ENCODE data around the gene EXOSC7.

EXOSC7 gene

GRCh38 chr3:45031531-45031930 lies 55.5 kb downstream of the EXOSC7 start:
- in situ Hi-C loops (cut with HindIII; ENCODE audit: low sequenced_read_pairs) = loop anchor here (25.0 kb wide), 1 partner anchor 481 kb away; no protein-coding TSS in a partner anchor
- H3K4me3 ChIP-seq (ENCODE audit: low read depth, low read length) = no peak overlapping the region
- TF ChIP-seq CTCF (IDR thresholded peaks at IDR 0.05; ENCODE audit: low read depth, low read length) = no peak
- no peak for DNase-seq (ENCODE audit: low read depth, low spot score)

GRCh38 chr3:45032113-45032512 lies 56.1 kb downstream of the EXOSC7 start:
- in situ Hi-C loops (cut with HindIII; ENCODE audit: low sequenced_read_pairs) = loop anchor here (25.0 kb wide), 1 partner anchor 480 kb away; no protein-coding TSS in a partner anchor
- no peak for TF ChIP-seq CTCF (IDR thresholded peaks at IDR 0.05; ENCODE audit: low read depth, low read length)

GRCh38 chr3:45033791-45034190 lies 57.7 kb downstream of the EXOSC7 start:
- in situ Hi-C loops (cut with HindIII; ENCODE audit: low sequenced_read_pairs) = loop anchor here (25.0 kb wide), 1 partner anchor 479 kb away; no protein-coding TSS in a partner anchor
- H3K4me3 ChIP-seq (ENCODE audit: low read depth, low read length) = no peak overlapping the region
- no peak for TF ChIP-seq CTCF (IDR thresholded peaks at IDR 0.05; ENCODE audit: low read depth, low read length)
- no peak for DNase-seq (ENCODE audit: low read depth, low spot score)

More at GRCh38 chr3:45032113-45032512, 56.1 kb downstream of the EXOSC7 start:
- no peak overlapping the region for H3K4me3 ChIP-seq (ENCODE audit: low read depth, low read length)
- no peak for DNase-seq (ENCODE audit: low read depth, low spot score)

GRCh38 chr3:45034612-45035252 lies 58.7 kb downstream of the EXOSC7 start:
- in situ Hi-C loops (cut with HindIII; ENCODE audit: low sequenced_read_pairs) = loop anchor here (25.0 kb wide), 1 partner anchor 478 kb away; no protein-coding TSS in a partner anchor
- no peak for TF ChIP-seq CTCF (IDR thresholded peaks at IDR 0.05; ENCODE audit: low read depth, low read length)
- no peak overlapping the region for H3K4me3 ChIP-seq (ENCODE audit: low read depth, low read length)
- no peak for DNase-seq (ENCODE audit: low read depth, low spot score)

GRCh38 chr3:45035441-45036301 lies 59.6 kb downstream of the EXOSC7 start:
- peak; percentile 8 for TF ChIP-seq CTCF (IDR thresholded peaks at IDR 0.05; ENCODE audit: low read depth, low read length)
- peak; percentile 27 for DNase-seq (ENCODE audit: low read depth, low spot score)
- in situ Hi-C loops (cut with HindIII; ENCODE audit: low sequenced_read_pairs) = loop anchor here (25.0 kb wide), 1 partner anchor 477 kb away; no protein-coding TSS in a partner anchor
- H3K4me3 ChIP-seq (ENCODE audit: low read depth, low read length) = peak overlapping the region; percentile 16

GRCh38 chr3:45037720-45038455 lies 61.8 kb downstream of the EXOSC7 start:
- peak; percentile 85 for TF ChIP-seq CTCF (IDR thresholded peaks at IDR 0.05; ENCODE audit: low read depth, low read length)
- peak; percentile 91 for DNase-seq (ENCODE audit: low read depth, low spot score)
- H3K4me3 ChIP-seq (ENCODE audit: low read depth, low read length) = no peak overlapping the region
- in situ Hi-C loops (cut with HindIII; ENCODE audit: low sequenced_read_pairs) = loop anchor here (25.0 kb wide), 1 partner anchor 474 kb away; no protein-coding TSS in a partner anchor
